UCSD-AML1 (cell line): ENCODE measurements around the gene OGT.

Experiments used
- DNase-seq: peaks from one replicate; lab custom pipeline; 2025; ENCODE audit not compliant: unreplicated experiment; lab: John Stamatoyannopoulos, UW

The OGT gene

DNA sequence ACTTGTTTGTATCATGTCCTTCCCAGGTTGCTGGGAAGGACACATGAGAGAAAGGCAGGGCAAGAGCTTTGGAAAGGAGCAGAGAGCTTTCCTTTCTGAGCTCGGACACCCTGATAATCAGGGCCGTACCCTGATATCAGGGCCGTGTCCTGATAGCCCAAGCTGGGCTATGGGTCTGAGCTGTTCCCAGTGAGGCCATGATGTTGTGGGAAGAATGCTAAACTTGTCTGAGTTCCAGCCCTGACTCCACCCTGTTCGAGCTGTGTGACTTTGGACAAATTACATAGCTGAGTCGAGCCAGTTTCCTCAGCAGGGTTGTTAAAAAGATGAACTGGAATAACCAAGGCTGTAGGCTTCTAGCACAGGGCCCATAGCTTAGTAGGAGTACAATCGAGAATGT lies 88.7 kb downstream of the OGT start:
- DNase-seq: no peak

- no peak for DNase-seq
Measured at GRCh38 chrX:71622032-71622575, 89.2 kb downstream of the OGT start.

GRCh38 chrX:71622576-71623450 lies 89.9 kb downstream of the OGT start:
- DNase-seq: peak; percentile 23

- no peak for DNase-seq
Measured at GRCh38 chrX:71623714-71624113, 90.8 kb downstream of the OGT start.

DNA sequence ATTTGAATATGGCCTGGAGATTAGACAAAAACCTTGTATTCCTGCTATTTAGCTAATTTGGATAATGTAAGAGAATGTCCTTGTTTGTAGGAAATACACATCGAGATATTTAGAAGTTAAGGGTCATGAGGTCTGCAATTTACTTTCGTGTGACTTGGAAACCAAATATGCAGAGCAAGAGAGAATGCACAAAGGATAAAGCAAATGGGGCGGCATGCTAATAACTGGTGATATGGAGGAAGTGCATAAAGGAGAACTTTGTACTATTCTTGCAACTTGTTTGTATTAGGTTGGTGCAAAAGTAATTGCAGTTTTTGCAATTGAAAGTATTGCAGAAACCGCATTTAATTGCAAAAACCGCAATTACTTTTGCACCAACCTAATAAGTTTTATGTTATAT lies 92.6 kb downstream of the OGT start:
- no peak for DNase-seq
